ENCODE data around the gene GYPB.
"Not testable (repeated sequence)": the region's sequence is repeated elsewhere in the genome, so short reads cannot be mapped to it uniquely, and the experiment has no call there.

The GYPB gene

DNA sequence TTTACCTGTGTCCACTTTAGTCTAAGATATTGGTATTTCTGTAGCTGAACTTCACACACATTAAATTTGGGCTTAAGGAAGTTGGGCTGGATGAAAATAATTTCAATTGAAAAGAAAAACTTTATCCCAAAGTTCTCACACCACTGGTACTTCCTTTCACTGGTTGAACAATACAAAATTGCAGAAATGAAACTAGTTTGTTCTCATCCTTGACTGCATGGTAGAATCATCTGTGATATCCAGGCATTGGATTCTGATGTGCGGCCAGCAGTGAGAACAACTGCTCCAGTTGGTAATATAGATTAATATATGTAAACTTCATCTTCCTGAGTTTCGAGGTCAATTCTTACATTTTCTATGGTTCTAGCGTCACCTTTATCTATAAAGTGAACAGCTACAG, 10.6 kb downstream of the GYPB start:
- DNase-seq, result not testable (repeated sequence)

- not testable (repeated sequence) for DNase-seq
Observed at GRCh38 chr4:144007960-144008359, 11.2 kb downstream of the GYPB start.

- DNase-seq, result not testable (repeated sequence)
Observed at GRCh38 chr4:144006200-144006803, 12.9 kb downstream of the GYPB start.

GRCh38 chr4:144005558-144005953, 13.6 kb downstream of the GYPB start:
- not testable (repeated sequence) for DNase-seq

DNA sequence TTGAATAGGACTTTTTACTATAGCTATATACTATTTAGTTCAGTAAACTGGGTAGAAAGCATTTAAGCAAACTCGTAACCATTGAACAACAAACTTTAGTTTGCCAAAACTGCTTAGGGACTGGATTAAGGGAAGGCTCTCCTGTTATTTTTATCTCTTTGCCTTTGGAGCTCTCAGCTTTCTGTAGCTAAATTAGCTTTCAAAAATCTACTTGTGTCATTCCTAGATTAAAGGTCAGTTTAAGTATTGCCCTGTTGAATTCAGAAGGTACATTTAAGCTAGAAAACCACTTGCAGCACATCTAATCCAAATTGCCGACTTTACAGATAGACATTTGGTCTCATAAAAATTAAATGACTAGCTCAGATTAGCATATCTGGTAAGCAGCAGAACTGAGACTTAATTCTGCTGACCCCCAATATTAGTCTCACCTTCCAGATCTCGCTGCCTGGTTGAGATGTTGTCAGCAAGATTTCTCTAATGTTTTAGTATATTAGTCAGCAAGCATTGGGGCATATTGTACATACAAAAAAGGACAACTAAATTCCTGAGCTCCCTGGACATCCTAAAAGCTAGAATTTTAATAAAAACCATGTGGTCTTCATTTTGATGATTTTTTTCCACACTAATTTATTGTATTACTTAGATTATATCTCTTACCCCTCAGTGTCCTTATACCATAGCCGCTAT, 14.2 kb downstream of the GYPB start:
- not testable (repeated sequence) for DNase-seq

GRCh38 chr4:144003890-144004265, 15.3 kb downstream of the GYPB start:
- DNase-seq, result not testable (repeated sequence)

DNA sequence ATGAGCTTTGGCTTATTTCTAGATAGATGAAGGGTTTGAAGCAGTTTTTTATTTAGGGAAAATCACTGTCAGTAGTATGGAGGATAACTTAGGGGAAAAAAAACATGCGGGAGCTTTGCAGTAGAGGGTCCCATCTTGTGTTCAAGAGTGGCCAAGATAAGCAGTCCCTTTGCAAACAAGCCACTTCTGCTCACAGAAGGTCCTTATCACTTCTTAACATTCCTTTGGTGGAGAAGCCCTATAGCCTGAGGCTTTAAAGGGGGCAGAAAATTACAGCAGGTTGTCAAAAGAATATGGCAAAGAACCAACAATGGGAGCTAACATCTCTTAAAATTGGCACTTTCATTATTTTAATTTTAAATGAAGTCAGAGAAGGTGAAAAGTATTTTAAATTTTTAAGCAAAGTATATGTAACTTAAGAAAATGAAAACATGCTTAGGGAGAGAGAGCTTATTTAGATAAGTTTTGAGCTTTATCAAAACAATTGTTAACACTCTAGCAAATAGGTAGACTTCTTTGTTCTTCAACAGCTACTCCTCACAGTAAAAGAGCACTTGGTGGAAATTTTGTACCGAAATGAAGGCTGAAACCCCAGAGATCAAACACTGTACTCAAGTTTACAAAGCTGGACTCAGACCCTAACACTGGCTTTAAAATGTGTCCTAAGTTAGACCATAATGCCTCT, 15.8 kb downstream of the GYPB start:
- DNase-seq, result not testable (repeated sequence)

DNA sequence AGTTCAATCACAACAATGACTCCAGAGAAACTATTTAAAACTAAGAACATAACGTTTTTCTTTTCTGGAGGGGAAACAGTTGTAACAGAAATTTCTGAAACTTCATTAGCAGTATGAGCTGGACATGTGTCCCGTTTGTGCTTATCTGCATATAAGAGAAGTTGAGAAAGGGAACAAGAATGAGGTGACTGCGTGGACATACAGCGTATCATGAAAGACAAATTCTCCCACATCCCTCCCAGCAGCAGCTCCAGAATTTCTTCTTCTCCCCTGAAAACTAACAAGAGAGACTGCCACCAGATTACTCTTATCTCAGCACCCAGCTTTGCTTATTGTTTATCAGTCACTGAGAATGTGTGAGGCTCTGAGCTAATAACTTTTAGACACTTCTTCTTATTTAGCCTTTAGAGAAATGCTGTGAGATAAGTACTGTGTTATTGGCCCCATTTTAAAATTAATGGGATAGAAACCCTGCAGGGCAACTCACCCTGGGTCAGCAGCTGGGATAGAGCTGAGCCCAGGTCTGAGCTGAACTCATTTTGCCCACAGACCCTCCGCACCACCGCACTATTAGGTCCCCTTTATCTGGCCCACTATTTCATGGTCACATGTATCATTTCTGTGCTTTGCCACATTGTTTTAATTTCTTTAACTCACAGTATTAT, 18.7 kb downstream of the GYPB start:
- not testable (repeated sequence) for DNase-seq

DNA sequence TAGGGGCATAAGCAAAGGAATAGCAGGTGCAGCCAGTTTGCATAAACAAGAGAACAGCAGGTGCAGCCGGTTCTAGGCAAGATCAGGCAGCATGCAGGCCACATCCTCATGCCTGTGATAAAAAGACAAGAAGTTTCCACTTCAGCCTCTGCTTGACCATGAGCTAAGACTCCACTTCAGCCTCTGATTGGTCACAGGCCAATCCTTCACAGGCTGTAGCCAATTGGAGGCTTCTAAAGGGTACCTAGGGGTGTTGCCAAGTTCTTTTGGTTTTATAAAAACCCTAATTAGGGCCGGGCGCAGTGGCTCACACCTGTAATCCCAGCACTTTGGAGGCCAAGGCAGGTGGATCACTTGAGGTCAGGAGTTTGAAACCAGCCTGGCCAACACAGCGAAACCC, 23.0 kb downstream of the GYPB start:
- not testable (repeated sequence) for DNase-seq

DNA sequence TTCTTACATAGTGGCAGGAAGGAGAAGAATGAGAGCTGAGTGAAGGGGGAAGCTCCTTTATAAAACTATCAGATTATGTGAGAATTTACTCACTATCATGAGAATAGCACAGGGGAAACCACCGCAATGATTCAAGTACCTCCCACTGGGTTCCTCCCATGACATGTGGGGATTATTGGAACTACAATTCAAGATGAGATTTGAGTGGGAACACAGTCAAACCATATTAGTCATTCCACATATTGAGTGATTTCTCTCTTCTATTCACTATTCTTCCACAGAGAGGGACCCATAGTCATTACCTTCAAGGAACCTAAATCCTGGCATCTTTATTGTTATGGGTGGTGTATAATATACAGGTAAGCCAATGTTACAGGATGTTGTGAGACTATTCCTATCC, 27.4 kb downstream of the GYPB start:
- not testable (repeated sequence) for DNase-seq

- peak; percentile 2 for DNase-seq
Observed at GRCh38 chr4:143990717-143991116, 28.5 kb downstream of the GYPB start.

DNA sequence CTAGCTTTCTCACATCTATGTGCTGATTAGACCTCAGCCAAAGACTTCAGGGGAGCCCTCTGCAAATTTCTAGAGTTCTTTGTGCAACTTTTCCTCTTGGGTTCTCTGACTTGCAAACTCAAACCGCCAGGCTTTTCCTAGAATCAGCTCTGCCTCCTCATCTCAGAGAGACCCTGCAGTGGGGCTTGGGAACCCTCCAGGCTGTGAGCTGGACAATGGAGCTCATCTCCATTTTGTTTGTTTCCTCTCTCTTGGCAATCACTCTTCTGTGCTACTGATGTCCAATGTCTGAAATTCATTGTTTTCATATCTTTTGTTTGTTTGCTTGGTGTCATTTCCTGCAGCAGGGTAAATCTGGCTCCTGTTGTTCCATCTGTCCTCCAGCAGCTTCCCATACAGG, 33.0 kb downstream of the GYPB start:
- no peak for DNase-seq

- DNase-seq, result not testable (repeated sequence)
Observed at GRCh38 chr4:143980776-143981175, 38.4 kb downstream of the GYPB start.

GRCh38 chr4:143975527-143975926, 43.7 kb downstream of the GYPB start:
- not testable (repeated sequence) for DNase-seq

- not testable (repeated sequence) for DNase-seq
Observed at GRCh38 chr4:143974021-143974420, 45.2 kb downstream of the GYPB start.

DNA sequence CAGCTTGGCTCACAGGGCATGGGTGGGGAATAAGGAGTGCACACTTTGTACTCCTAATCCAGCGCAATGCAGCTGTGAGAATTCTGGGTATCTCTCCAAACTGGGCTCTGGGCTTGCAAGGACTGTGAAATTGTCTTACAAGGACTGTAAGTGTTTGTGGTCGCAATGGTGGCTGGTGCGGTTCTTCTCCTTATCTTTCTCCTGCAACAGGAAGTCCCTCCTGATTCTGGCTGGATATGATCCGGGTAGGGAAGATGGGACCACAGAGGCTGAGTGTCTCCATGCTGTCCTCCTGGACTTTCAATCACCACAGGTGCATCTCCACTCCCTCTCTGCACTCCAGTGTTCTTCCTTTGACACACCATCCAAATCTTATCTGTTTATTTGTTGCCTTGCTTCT, 58.1 kb downstream of the GYPB start:
- DNase-seq, result no peak

- DNase-seq, result not testable (repeated sequence)
Observed at GRCh38 chr4:143955306-143955705, 63.9 kb downstream of the GYPB start.

DNA sequence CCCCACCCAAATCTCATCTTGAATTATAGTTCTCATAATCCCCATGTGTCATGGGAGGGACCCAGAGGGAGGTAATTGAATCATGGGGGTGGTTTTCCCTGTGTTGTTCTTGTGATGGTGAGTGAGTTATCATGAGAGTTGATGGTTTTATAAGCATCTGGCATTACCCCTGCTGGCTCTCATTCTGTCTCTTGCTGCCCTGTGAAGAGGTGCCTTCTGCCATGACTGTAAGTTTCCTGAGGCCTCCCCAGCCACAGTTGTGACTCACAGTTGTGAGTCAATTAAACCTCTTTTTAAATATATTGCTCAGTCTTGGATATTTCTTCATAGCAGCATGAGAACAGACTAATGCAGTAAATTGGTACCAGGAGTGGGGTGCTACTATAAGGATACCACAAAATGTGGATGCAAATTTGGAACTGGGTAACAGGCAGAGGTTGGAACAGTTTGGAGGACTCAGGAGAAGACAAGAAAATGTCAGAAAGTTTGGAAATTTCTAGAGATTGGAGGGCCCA, 67.7 kb downstream of the GYPB start:
- not testable (repeated sequence) for DNase-seq

DNA sequence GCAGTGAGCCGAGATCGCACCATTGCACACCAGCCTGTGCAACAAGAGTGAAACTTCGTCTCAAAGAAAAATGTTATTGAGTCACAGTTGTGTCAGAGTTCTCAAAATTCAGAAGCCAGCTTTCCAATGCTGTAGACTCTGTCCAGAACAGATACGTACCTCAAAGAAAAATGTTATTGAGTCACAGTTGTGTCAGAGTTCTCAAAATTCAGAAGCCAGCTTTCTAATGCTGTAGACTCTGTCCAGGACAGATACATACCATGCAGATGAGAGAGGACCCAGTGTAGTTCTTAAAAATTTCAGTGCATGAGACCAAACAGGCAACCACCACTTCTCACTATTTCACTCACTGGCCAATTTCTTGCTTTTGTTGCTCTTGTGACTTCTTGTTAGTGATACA, 68.2 kb downstream of the GYPB start:
- DNase-seq, result not testable (repeated sequence)

- DNase-seq, result not testable (repeated sequence)
Observed at GRCh38 chr4:143950185-143950584, 69.0 kb downstream of the GYPB start.

DNA sequence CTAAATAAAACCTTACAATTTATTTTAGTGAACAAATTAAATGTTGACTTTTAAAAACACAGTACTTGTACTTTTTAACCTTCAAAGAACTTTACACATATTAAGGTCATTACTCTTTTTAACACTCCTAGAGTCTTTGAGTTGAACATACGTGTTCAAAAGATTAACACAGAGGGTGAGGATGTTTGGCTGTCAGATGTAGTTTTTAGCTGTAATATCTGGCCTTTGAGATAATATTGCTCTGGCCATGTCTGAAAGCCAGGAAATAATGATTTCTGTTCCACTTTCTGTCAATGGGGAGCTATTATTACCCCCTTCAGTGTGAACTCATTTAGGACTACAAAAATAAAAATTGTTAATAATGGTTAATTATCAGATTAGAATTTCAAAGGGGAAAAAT, 71.7 kb downstream of the GYPB start:
- DNase-seq, result not testable (repeated sequence)
